IMR-90 (cell line): Measurements from ENCODE around the gene COL18A1. TPM values are rescaled to one million over a fixed set of nuclear protein-coding genes. Genes with fewer than 3 reads are reported as not detected.

Source experiments
- ATAC-seq: fragments of 200-7000 bp; cut with Tn5 transposase; 2 replicates; pipeline ENCODE4 v1.9.1; 2020; ENCODE audit warnings: low read depth, mild to moderate bottlenecking, moderate library complexity
- BruUV-seq: library from RNA; stranded (reverse); fragments of 400-500 nt; replicated peaks from 2 replicates; lab custom pipeline; 2021; lab: Mats Ljungman, UMichigan
- CTCF ChIA-PET: fragments of 300-600 bp; formaldehyde crosslinking; extraction: SDS; loops from one replicate; lab custom pipeline; 2021; ENCODE audit warnings: antibody characterized with exemption; lab: Yijun Ruan, JAX
- POLR2A ChIA-PET: fragments of 300-600 bp; sonication (Branson Sonifier 250); formaldehyde crosslinking; loops from one replicate; lab custom pipeline; 2022; ENCODE audit warnings: antibody characterized with exemption; ENCODE audit not compliant: unreplicated experiment; lab: Charles Lee
- DNase-seq: peaks from one replicate; pipeline ENCODE4 v3.0.0; 2013
- H2AFZ ChIP-seq: replicated peaks from 2 replicates; pipeline ENCODE3; 2013; ENCODE audit warnings: low read length, mild to moderate bottlenecking; ENCODE audit not compliant: poor library complexity
- H2AK5ac ChIP-seq: 2 replicates; pipeline ENCODE4 v1.6.1; 2013; ENCODE audit warnings: low read depth, low read length, inconsistent platforms
- H2AK9ac ChIP-seq: replicated peaks from 2 replicates; pipeline ENCODE3; 2013; ENCODE audit warnings: mild to moderate bottlenecking, low read depth, low read length, moderate library complexity; ENCODE audit not compliant: poor library complexity
- H2BK120ac ChIP-seq: 2 replicates; pipeline ENCODE4 v1.6.1; 2013; ENCODE audit warnings: low read depth, low read length, inconsistent platforms
- H2BK15ac ChIP-seq: 3 replicates; pipeline ENCODE4 v1.6.1; 2013; ENCODE audit warnings: low read depth, low read length, inconsistent platforms
- H2BK20ac ChIP-seq: 2 replicates; pipeline ENCODE4 v1.6.1; 2013; ENCODE audit warnings: low read depth, mild to moderate bottlenecking, inconsistent platforms, low read length, moderate library complexity
- H2BK5ac ChIP-seq: 2 replicates; pipeline ENCODE4 v1.6.1; 2013; ENCODE audit warnings: mild to moderate bottlenecking, low read depth, low read length, inconsistent platforms; ENCODE audit not compliant: poor library complexity, severe bottlenecking
- H3K14ac ChIP-seq: replicated peaks from 2 replicates; pipeline ENCODE4 v1.6.1; 2013; ENCODE audit warnings: low read depth, low read length, inconsistent platforms
- H3K18ac ChIP-seq: 2 replicates; pipeline ENCODE4 v1.6.1; 2013; ENCODE audit warnings: low read depth, low read length, control low read depth
- H3K23ac ChIP-seq: 2 replicates; pipeline ENCODE4 v1.6.1; 2013; ENCODE audit warnings: low read depth, low read length, inconsistent platforms
- H3K27ac ChIP-seq: 2 replicates; pipeline ENCODE4 v1.5.1; 2013; ENCODE audit warnings: mild to moderate bottlenecking, control low read depth, low read length; ENCODE audit not compliant: insufficient read depth
- H3K27me3 ChIP-seq: 2 replicates; pipeline ENCODE4 v1.6.1; 2013; ENCODE audit warnings: low read length; ENCODE audit not compliant: control insufficient read depth, insufficient read depth
- H3K36me3 ChIP-seq: 2 replicates; pipeline ENCODE4 v1.6.1; 2013; ENCODE audit warnings: low read length, mixed read lengths; ENCODE audit not compliant: control insufficient read depth, insufficient read depth
- H3K4ac ChIP-seq: 2 replicates; pipeline ENCODE4 v1.6.1; 2013; ENCODE audit warnings: low read depth, low read length, inconsistent platforms
- H3K4me1 ChIP-seq: 2 replicates; pipeline ENCODE4 v1.6.1; 2013; ENCODE audit warnings: low read length, mixed read lengths; ENCODE audit not compliant: control insufficient read depth, insufficient read depth
- H3K4me2 ChIP-seq: 2 replicates; pipeline ENCODE4 v1.6.1; 2013; ENCODE audit warnings: low read depth, mild to moderate bottlenecking, control low read depth, low read length, moderate library complexity
- H3K4me3 ChIP-seq: 2 replicates; pipeline ENCODE4 v1.5.1; 2013; ENCODE audit warnings: low read depth, mild to moderate bottlenecking, control low read depth, low read length, moderate library complexity; ENCODE audit not compliant: insufficient read depth
- H3K56ac ChIP-seq: 2 replicates; pipeline ENCODE4 v1.6.1; 2013; ENCODE audit warnings: low read length, inconsistent platforms; ENCODE audit not compliant: insufficient read depth; ENCODE audit errors: extremely low read depth
- H3K79me1 ChIP-seq, 2 experiments: 2 replicates each; pipeline ENCODE4 v1.6.1; 2013; ENCODE audit warnings: low read length in 2 of 2, inconsistent platforms in 1 of 2, low read depth in 1 of 2
- H3K9ac ChIP-seq: 2 replicates; pipeline ENCODE4 v1.6.1; 2013; ENCODE audit warnings: low read depth, low read length, control low read depth
- H3K9me1 ChIP-seq: 2 replicates; pipeline ENCODE4 v1.6.1; 2013; ENCODE audit warnings: low read length, inconsistent platforms; ENCODE audit not compliant: insufficient read depth
- H3K9me3 ChIP-seq: 2 replicates; pipeline ENCODE4 v1.6.1; 2013; ENCODE audit warnings: low read length; ENCODE audit not compliant: control insufficient read depth, insufficient read depth
- H4K20me1 ChIP-seq: 2 replicates; pipeline ENCODE4 v1.6.1; 2013; ENCODE audit warnings: low read length, inconsistent platforms; ENCODE audit not compliant: insufficient read depth
- H4K5ac ChIP-seq: 2 replicates; pipeline ENCODE4 v1.6.1; 2013; ENCODE audit warnings: mild to moderate bottlenecking, low read depth, low read length, control low read depth
- H4K8ac ChIP-seq, 2 experiments: 2 replicates each; pipeline ENCODE4 v1.6.1; 2013; ENCODE audit warnings: low read depth in 2 of 2, low read length in 2 of 2, control low read depth in 1 of 2, inconsistent platforms in 1 of 2
- H4K91ac ChIP-seq: 2 replicates; pipeline ENCODE4 v1.6.1; 2013; ENCODE audit warnings: low read depth, low read length, inconsistent platforms; ENCODE audit not compliant: insufficient read depth
- BHLHE40 ChIP-seq: fragments of 150-350 bp; IDR thresholded peaks from 2 replicates; pipeline ENCODE4 v1.6.1; 2016; ENCODE audit warnings: mild to moderate bottlenecking, low read depth, low read length
- CEBPB ChIP-seq: IDR thresholded peaks from 2 replicates; pipeline ENCODE4 v1.6.1; 2012; ENCODE audit warnings: low read depth, low read length, improper control_type of control experiment
- FOS ChIP-seq: fragments of 150-350 bp; IDR thresholded peaks from 2 replicates; pipeline ENCODE4 v1.6.1; 2016; ENCODE audit warnings: low read depth, low read length
- NFE2L2 ChIP-seq: fragments of 150-350 bp; IDR thresholded peaks from 2 replicates; pipeline ENCODE4 v1.6.1; 2016; ENCODE audit warnings: low read depth, mild to moderate bottlenecking, low read length
- RAD21 ChIP-seq: IDR thresholded peaks from 2 replicates; pipeline ENCODE4 v1.6.1; 2012; ENCODE audit warnings: low read length, improper control_type of control experiment
- RCOR1 ChIP-seq: IDR thresholded peaks from 2 replicates; pipeline ENCODE4 v1.6.1; 2012; ENCODE audit warnings: mild to moderate bottlenecking, low read length, improper control_type of control experiment; ENCODE audit not compliant: insufficient replicate concordance
- RFX5 ChIP-seq: IDR thresholded peaks from 2 replicates; pipeline ENCODE4 v1.8.0; 2012; ENCODE audit warnings: low read depth, mild to moderate bottlenecking, low read length, moderate library complexity
- USF2 ChIP-seq: fragments of 150-350 bp; IDR thresholded peaks from 2 replicates; pipeline ENCODE4 v1.6.1; 2017; ENCODE audit warnings: mild to moderate bottlenecking, antibody characterized with exemption, low read length, low read depth
- WGBS, 2 experiments: methylation state at CpG; one replicate each; pipeline versions ENCODE4 v1.1.5 to v1.1.7; 2013; ENCODE audit warnings: missing lambda C conversion rate in 2 of 2; ENCODE audit not compliant: insufficient read length in 1 of 2; ENCODE audit errors: extremely low coverage in 2 of 2; 5-methylcytosine and 5-hydroxymethylcytosine counted together
- dilution Hi-C: fragments of 300-500 bp; cut with HindIII; formaldehyde crosslinking; loops from one replicate; pipeline ENCODE4 v1.14.3; 2018; ENCODE audit warnings: low sequenced_read_pairs; ENCODE audit not compliant: unreplicated experiment
- in situ Hi-C: fragments of 300-500 bp; cut with MboI; formaldehyde crosslinking; loops from 3 replicates; pipeline ENCODE4 v1.14.3; 2019; ENCODE audit warnings: low sequenced_read_pairs, inconsistent platforms, mixed read lengths
- intact Hi-C: fragments of 100-400 bp; cut with micrococcal nuclease; formaldehyde crosslinking; loops from 2 replicates; pipeline ENCODE4 v1.10.0; 2022
- polyA plus RNA-seq, 3 experiments: library from polyadenylated mRNA; depleted of rRNA; stranded (reverse); fragments of >200 nt; gene quantifications; 2 replicates each; pipeline ENCODE4 v1.2.3, GENCODE V29; 2012; ENCODE audit warnings: low replicate concordance in 1 of 3
- total RNA-seq: library from RNA; depleted of rRNA; stranded (reverse); fragments of >200 nt; gene quantifications from 2 replicates; pipeline ENCODE4 v1.2.3, GENCODE V29; 2012
- TF ChIP-seq, protein P1 (sequence below): conservative IDR thresholded peaks from 2 replicates; pipeline ENCODE4 v1.5.1; 2012; ENCODE audit warnings: mild to moderate bottlenecking, low read depth, low read length, improper control_type of control experiment
- TF ChIP-seq, protein P2 (sequence below): fragments of 150-350 bp; IDR thresholded peaks from 2 replicates; pipeline ENCODE4 v1.6.1; 2016; ENCODE audit warnings: low read depth, mild to moderate bottlenecking, low read length, moderate library complexity, borderline replicate concordance

The COL18A1 gene
- total and polyA plus RNA-seq, 2 of the 4 experiments (the other 2 are of a cell fraction) = 4.3 to 46.7 TPM

DNA sequence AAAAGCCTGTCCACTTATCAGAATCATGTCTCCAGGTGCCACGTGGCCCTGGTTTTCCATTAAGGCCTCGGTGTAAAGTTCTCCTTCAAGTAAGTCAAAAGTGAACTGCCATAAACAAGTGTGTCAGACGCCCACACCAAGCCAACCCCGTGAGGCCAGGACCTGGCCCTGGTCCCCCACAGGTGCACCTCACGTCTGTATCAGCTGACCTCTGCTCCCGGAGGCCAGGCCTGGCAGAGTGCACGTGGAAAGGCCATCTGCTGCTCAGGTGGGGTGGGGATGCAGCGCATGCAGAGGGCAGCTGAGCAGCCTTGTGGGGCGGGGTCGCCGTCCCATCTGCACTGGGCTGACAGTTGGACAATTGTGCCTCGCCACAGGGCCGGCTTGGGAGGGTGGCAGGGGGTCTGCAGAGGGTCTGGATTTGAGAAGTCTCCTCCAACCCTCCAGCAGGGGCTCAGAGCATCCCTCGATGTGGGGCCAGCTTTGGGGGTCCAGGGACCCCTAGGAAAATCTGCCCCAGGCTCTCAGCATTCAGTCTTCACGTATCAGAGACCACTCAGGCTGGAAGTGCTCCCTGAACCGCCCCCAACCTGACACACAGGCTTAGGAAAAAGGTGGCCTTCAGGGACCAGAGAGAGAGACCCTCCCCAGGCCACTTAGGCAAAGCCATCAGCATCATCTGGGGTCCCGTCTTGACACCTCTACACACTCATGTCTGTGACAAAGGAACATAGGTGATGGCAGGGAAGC is 134.3 kb downstream of the COL18A1 start:
- intact Hi-C loops = no loop called here
- CTCF ChIA-PET = no interaction called here

More for the DNA sequence above, 134.3 kb downstream of the COL18A1 start:
- Histone ChIP-seq H4K5ac (no peak overlapping the region), H3K14ac (no peak overlapping the region), H4K8ac (no peak overlapping the region), H3K36me3 (peaks cover 3% of the 10 kb centered on the region), H3K79me1 (peaks cover 13 to 32% of the 10 kb centered on the region in 2 experiments), H2BK5ac (no peak overlapping the region), H2AFZ (no peak overlapping the region), H2AK9ac (no peak overlapping the region), H2BK20ac (no peak overlapping the region), H4K91ac (no peak overlapping the region), H3K4me2 (no peak overlapping the region), H2AK5ac (no peak overlapping the region), H3K18ac (no peak overlapping the region), H3K23ac (no peak overlapping the region), H3K9me3 (no peaks in the 10 kb centered on the region), H3K27me3 (no peaks in the 10 kb centered on the region), H3K4me1 (peaks cover 7% of the 10 kb centered on the region), H3K4ac (no peak overlapping the region), H4K20me1 (peaks cover 13% of the 10 kb centered on the region; the same call in 1 of the 2 replicates), H3K4me3 (no peak overlapping the region), H3K9me1 (0 out of 2 replicates have a peak, but pooled peaks cover 5% of the 10 kb centered on the region), H2BK120ac (no peak overlapping the region), H3K27ac (no peak overlapping the region), H3K56ac (no peak overlapping the region), H3K9ac (no peak overlapping the region), H2BK15ac (no peak overlapping the region)
- TF ChIP-seq BHLHE40 (no peak), FOS (no peak), RCOR1 (no peak), RFX5 (no peak), USF2 (no peak), NFE2L2 (no peak), RAD21 (no peak), CEBPB (no peak)
- TF ChIP-seq, protein P1, sequence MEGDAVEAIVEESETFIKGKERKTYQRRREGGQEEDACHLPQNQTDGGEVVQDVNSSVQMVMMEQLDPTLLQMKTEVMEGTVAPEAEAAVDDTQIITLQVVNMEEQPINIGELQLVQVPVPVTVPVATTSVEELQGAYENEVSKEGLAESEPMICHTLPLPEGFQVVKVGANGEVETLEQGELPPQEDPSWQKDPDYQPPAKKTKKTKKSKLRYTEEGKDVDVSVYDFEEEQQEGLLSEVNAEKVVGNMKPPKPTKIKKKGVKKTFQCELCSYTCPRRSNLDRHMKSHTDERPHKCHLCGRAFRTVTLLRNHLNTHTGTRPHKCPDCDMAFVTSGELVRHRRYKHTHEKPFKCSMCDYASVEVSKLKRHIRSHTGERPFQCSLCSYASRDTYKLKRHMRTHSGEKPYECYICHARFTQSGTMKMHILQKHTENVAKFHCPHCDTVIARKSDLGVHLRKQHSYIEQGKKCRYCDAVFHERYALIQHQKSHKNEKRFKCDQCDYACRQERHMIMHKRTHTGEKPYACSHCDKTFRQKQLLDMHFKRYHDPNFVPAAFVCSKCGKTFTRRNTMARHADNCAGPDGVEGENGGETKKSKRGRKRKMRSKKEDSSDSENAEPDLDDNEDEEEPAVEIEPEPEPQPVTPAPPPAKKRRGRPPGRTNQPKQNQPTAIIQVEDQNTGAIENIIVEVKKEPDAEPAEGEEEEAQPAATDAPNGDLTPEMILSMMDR = no peak
- TF ChIP-seq, protein P2, sequence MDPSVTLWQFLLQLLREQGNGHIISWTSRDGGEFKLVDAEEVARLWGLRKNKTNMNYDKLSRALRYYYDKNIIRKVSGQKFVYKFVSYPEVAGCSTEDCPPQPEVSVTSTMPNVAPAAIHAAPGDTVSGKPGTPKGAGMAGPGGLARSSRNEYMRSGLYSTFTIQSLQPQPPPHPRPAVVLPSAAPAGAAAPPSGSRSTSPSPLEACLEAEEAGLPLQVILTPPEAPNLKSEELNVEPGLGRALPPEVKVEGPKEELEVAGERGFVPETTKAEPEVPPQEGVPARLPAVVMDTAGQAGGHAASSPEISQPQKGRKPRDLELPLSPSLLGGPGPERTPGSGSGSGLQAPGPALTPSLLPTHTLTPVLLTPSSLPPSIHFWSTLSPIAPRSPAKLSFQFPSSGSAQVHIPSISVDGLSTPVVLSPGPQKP = no peak
- DNase-seq (no peak), ATAC-seq (no peak)
- dilution Hi-C loops (no loop called here), in situ Hi-C loops (no loop called here)
- no TSS peak for BruUV-seq
- POLR2A ChIA-PET = no interaction called here
- 80% methylated on average over 5 of the region's 17 CpGs; no CpG with 5 or more reads in 1 of the 2 experiments for WGBS, 2 experiments
